ENCODE measurements around the gene TRAF5. TPM values are rescaled to one million over a fixed set of nuclear protein-coding genes. Genes with fewer than 3 reads are reported as not detected.
A peak's percentile ranks its signal among the peaks of the same experiment; 100 is the strongest.

The TRAF5 gene
- total RNA-seq, 2 donors from 2014 or later: 27.8 to 46.7 TPM

- peak overlapping the region in 1 of 2 donors; percentile 75 for H3K27ac Mint-ChIP-seq
- H3K4me3 Mint-ChIP-seq: no peak overlapping the region
- H3K27me3 Mint-ChIP-seq: no peaks in the 10 kb centered on the region
- ATAC-seq: no peak
- no peaks in the 10 kb centered on the region for H3K36me3 Mint-ChIP-seq
- DNase-seq (ENCODE audit: low spot score): no peak
- H3K9me3 Mint-ChIP-seq: no peaks in the 10 kb centered on the region
- peaks cover 87 to 90% of the 10 kb centered on the region in 2 donors for H3K4me1 Mint-ChIP-seq (ENCODE audit: low read depth in 2 of 2)
Observed at GRCh38 chr1:211332830-211333229, 6.2 kb downstream of the TRAF5 start.

- Mint-ChIP-seq H3K4me3 (no peak overlapping the region), H3K36me3 (no peaks in the 10 kb centered on the region), H3K4me1 (ENCODE audit: low read depth in 2 of 2) (peaks cover 81 to 82% of the 10 kb centered on the region in 2 donors), H3K27me3 (no peaks in the 10 kb centered on the region), H3K9me3 (no peaks in the 10 kb centered on the region), H3K27ac (peak overlapping the region; percentile 22 to 89)
- no peak for DNase-seq (ENCODE audit: low spot score)
- ATAC-seq: no peak
Observed at GRCh38 chr1:211333906-211334305, 7.3 kb downstream of the TRAF5 start.

GRCh38 chr1:211334986-211335385, 8.4 kb downstream of the TRAF5 start:
- Mint-ChIP-seq H3K27ac (peak overlapping the region; percentile 89 to 90), H3K4me1 (ENCODE audit: low read depth in 2 of 2) (peaks cover 75 to 79% of the 10 kb centered on the region in 2 donors), H3K4me3 (peak overlapping the region; percentile 70), H3K9me3 (no peaks in the 10 kb centered on the region), H3K36me3 (no peaks in the 10 kb centered on the region), H3K27me3 (no peaks in the 10 kb centered on the region)
- DNase-seq (ENCODE audit: low spot score): no peak
- ATAC-seq: peak; percentile 78 to 91

- Mint-ChIP-seq H3K4me1 (ENCODE audit: low read depth in 2 of 2) (peaks cover 70 to 73% of the 10 kb centered on the region in 2 donors), H3K36me3 (no peaks in the 10 kb centered on the region), H3K4me3 (peak overlapping the region; percentile 70), H3K27ac (peak overlapping the region; percentile 89 to 90), H3K27me3 (no peaks in the 10 kb centered on the region), H3K9me3 (no peaks in the 10 kb centered on the region)
- DNase-seq (ENCODE audit: low spot score) (no peak), ATAC-seq (peak in 1 of 2 donors; percentile 45)
Observed at GRCh38 chr1:211335522-211336157, 9.0 kb downstream of the TRAF5 start.

- Mint-ChIP-seq H3K4me3 (peak overlapping the region; percentile 70), H3K9me3 (no peaks in the 10 kb centered on the region), H3K4me1 (ENCODE audit: low read depth in 2 of 2) (peaks cover 70 to 73% of the 10 kb centered on the region in 2 donors), H3K27me3 (no peaks in the 10 kb centered on the region), H3K27ac (peak overlapping the region; percentile 89 to 90), H3K36me3 (no peaks in the 10 kb centered on the region)
- no peak for DNase-seq (ENCODE audit: low spot score)
- no peak for ATAC-seq
Observed at GRCh38 chr1:211336161-211336560, 9.5 kb downstream of the TRAF5 start.

- DNase-seq (ENCODE audit: low spot score) (no peak), ATAC-seq (no peak)
- Mint-ChIP-seq H3K27me3 (no peaks in the 10 kb centered on the region), H3K9me3 (no peaks in the 10 kb centered on the region), H3K36me3 (no peaks in the 10 kb centered on the region), H3K4me3 (no peak overlapping the region), H3K27ac (peak overlapping the region in 1 of 2 donors; percentile 89), H3K4me1 (ENCODE audit: low read depth in 2 of 2) (peaks cover 73 to 74% of the 10 kb centered on the region in 2 donors)
Observed at GRCh38 chr1:211336775-211337174, 10.1 kb downstream of the TRAF5 start.

GRCh38 chr1:211337430-211338223, 11.0 kb downstream of the TRAF5 start:
- Mint-ChIP-seq H3K4me1 (ENCODE audit: low read depth in 2 of 2) (peaks cover 70 to 71% of the 10 kb centered on the region in 2 donors), H3K9me3 (no peaks in the 10 kb centered on the region), H3K36me3 (no peaks in the 10 kb centered on the region), H3K4me3 (no peak overlapping the region), H3K27me3 (no peaks in the 10 kb centered on the region), H3K27ac (peak overlapping the region in 1 of 2 donors; percentile 89)
- DNase-seq (ENCODE audit: low spot score): no peak
- ATAC-seq: no peak

- Mint-ChIP-seq H3K9me3 (no peaks in the 10 kb centered on the region), H3K4me1 (ENCODE audit: low read depth in 2 of 2) (peaks cover 70 to 71% of the 10 kb centered on the region in 2 donors), H3K4me3 (no peak overlapping the region), H3K36me3 (no peaks in the 10 kb centered on the region), H3K27ac (peak overlapping the region in 1 of 2 donors; percentile 89), H3K27me3 (no peaks in the 10 kb centered on the region)
- no peak for DNase-seq (ENCODE audit: low spot score)
- ATAC-seq: no peak
Observed at GRCh38 chr1:211338224-211338620, 11.6 kb downstream of the TRAF5 start.

GRCh38 chr1:211339631-211340041, 13.0 kb downstream of the TRAF5 start:
- Mint-ChIP-seq H3K36me3 (no peaks in the 10 kb centered on the region), H3K4me3 (no peak overlapping the region)
- no peak for DNase-seq (ENCODE audit: low spot score)

GRCh38 chr1:211340622-211341507, 14.2 kb downstream of the TRAF5 start:
- H3K27me3 Mint-ChIP-seq: no peaks in the 10 kb centered on the region
- no peaks in the 10 kb centered on the region for H3K9me3 Mint-ChIP-seq
- peak overlapping the region; percentile 19 to 80 for H3K27ac Mint-ChIP-seq
- no peaks in the 10 kb centered on the region for H3K36me3 Mint-ChIP-seq
- H3K4me3 Mint-ChIP-seq: no peak overlapping the region
- ATAC-seq (no peak), DNase-seq (ENCODE audit: low spot score) (no peak)
- peaks cover 59 to 60% of the 10 kb centered on the region in 2 donors for H3K4me1 Mint-ChIP-seq (ENCODE audit: low read depth in 2 of 2)

More at GRCh38 chr1:211339631-211340041, 13.0 kb downstream of the TRAF5 start:
- peak overlapping the region in 1 of 2 donors; percentile 51 for H3K27ac Mint-ChIP-seq
- no peaks in the 10 kb centered on the region for H3K9me3 Mint-ChIP-seq
- ATAC-seq: peak in 1 of 2 donors; percentile 43
- H3K4me1 Mint-ChIP-seq (ENCODE audit: low read depth in 2 of 2): peaks cover 69 to 72% of the 10 kb centered on the region in 2 donors
- no peaks in the 10 kb centered on the region for H3K27me3 Mint-ChIP-seq

- H3K4me3 Mint-ChIP-seq: no peak overlapping the region
- H3K4me1 Mint-ChIP-seq (ENCODE audit: low read depth in 2 of 2): peaks cover 55 to 58% of the 10 kb centered on the region in 2 donors
- H3K27ac Mint-ChIP-seq: peak overlapping the region in 1 of 2 donors; percentile 80
- no peaks in the 10 kb centered on the region for H3K27me3 Mint-ChIP-seq
- DNase-seq (ENCODE audit: low spot score) (no peak), ATAC-seq (no peak)
- no peaks in the 10 kb centered on the region for H3K36me3 Mint-ChIP-seq
- H3K9me3 Mint-ChIP-seq: no peaks in the 10 kb centered on the region
Observed at GRCh38 chr1:211341999-211342398, 15.4 kb downstream of the TRAF5 start.

GRCh38 chr1:211343607-211344006, 17.0 kb downstream of the TRAF5 start:
- Mint-ChIP-seq H3K27me3 (no peaks in the 10 kb centered on the region), H3K27ac (peak overlapping the region in 1 of 2 donors; percentile 24), H3K4me3 (no peak overlapping the region), H3K36me3 (no peaks in the 10 kb centered on the region), H3K9me3 (no peaks in the 10 kb centered on the region), H3K4me1 (ENCODE audit: low read depth in 2 of 2) (peaks cover 49 to 54% of the 10 kb centered on the region in 2 donors)
- DNase-seq (ENCODE audit: low spot score) (no peak), ATAC-seq (no peak)

GRCh38 chr1:211344152-211344618, 17.6 kb downstream of the TRAF5 start:
- Mint-ChIP-seq H3K36me3 (no peaks in the 10 kb centered on the region), H3K27me3 (no peaks in the 10 kb centered on the region), H3K4me1 (ENCODE audit: low read depth in 2 of 2) (peaks cover 49 to 50% of the 10 kb centered on the region in 2 donors), H3K9me3 (no peaks in the 10 kb centered on the region), H3K27ac (peak overlapping the region in 1 of 2 donors; percentile 24), H3K4me3 (no peak overlapping the region)
- DNase-seq (ENCODE audit: low spot score) (no peak), ATAC-seq (no peak)
